ENCODE measurements around the gene TMBIM4. TPM values are rescaled to one million over a fixed set of nuclear protein-coding genes. Genes with fewer than 3 reads are reported as not detected.

The TMBIM4 gene
- polyA plus RNA-seq, 1 of the 3 experiments (the other 2 are of a cell fraction), result 68.5 TPM

DNA sequence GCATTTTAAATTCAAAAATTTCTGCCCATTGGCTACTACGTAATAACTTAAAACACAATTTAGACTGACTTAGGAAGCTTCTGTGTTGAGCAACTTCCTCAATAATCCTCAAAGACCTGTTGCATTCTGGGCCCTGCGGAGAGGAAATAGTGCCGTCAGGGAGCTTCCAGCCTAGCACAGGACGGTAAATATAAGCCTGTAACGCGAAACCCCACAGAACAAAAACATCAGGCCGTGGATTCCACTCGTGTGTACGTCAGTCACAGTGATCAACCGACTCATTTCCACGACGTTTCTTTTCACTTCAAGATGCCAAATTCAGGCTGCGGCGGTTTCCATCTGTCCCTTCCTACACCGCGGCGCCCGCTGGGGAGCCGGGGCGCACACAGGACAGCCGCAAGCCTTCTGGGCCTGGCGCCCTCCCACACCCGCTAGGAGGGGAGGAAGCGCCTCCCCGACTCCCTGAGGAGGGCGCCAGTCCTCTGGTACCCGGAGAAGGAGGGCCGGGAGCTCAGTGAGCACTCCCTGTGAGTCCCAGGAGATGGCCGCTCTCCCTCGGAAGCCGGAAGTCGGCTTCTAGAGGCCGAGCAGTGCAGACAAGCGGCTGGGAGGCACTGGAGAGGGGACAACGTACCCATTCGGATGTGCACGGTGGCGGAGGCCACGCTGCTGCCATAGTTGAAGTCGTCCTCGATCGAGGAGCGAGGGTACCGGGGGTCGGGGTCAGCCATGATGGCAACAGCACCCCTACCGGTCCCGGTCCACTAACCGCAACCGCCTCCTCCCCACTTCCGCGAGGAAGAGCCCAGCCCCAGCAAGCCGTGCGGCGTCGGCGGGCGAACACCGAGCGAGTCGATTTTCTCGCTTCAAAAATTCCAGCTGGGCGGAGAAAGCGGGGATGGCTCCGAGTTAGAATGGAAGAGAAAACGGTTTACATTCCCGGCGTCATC lies at the start of gene TMBIM4 (continued):
- peak; percentile 92 for TF ChIP-seq YY1 (IDR thresholded peaks at IDR 0.05; ENCODE audit: low read depth)
- TF ChIP-seq SMC3 (IDR thresholded peaks at IDR 0.05; ENCODE audit: low read depth, low read length), result no peak
- TF ChIP-seq MXI1 (IDR thresholded peaks at IDR 0.05; ENCODE audit: low read depth, low read length), result peak; percentile 53
- 0 out of 2 replicates have a peak, but pooled peaks have one; percentile 29 for TF ChIP-seq RFX5 (IDR thresholded peaks at IDR 0.05; ENCODE audit: low read length)
- TF ChIP-seq, protein P1, sequence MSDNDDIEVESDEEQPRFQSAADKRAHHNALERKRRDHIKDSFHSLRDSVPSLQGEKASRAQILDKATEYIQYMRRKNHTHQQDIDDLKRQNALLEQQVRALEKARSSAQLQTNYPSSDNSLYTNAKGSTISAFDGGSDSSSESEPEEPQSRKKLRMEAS (IDR thresholded peaks at IDR 0.05; ENCODE audit: low read depth), result no peak; the same call in 1 of the 2 replicates
- no peak for TF ChIP-seq GATA2 (CRISPR knock-in tag; IDR thresholded peaks at IDR 0.05)
- TF ChIP-seq NRF1 (IDR thresholded peaks at IDR 0.05; ENCODE audit: low read depth, low read length), result no peak
- peak; percentile 97 for TF ChIP-seq ELF1 (IDR thresholded peaks at IDR 0.05)
- TF ChIP-seq, protein P2, sequence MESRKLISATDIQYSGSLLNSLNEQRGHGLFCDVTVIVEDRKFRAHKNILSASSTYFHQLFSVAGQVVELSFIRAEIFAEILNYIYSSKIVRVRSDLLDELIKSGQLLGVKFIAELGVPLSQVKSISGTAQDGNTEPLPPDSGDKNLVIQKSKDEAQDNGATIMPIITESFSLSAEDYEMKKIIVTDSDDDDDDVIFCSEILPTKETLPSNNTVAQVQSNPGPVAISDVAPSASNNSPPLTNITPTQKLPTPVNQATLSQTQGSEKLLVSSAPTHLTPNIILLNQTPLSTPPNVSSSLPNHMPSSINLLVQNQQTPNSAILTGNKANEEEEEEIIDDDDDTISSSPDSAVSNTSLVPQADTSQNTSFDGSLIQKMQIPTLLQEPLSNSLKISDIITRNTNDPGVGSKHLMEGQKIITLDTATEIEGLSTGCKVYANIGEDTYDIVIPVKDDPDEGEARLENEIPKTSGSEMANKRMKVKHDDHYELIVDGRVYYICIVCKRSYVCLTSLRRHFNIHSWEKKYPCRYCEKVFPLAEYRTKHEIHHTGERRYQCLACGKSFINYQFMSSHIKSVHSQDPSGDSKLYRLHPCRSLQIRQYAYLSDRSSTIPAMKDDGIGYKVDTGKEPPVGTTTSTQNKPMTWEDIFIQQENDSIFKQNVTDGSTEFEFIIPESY (IDR thresholded peaks at IDR 0.05; ENCODE audit: borderline replicate concordance, low read depth), result 0 out of 2 replicates have a peak, but pooled peaks have one; percentile 31
- TF ChIP-seq RAD21 (IDR thresholded peaks at IDR 0.05; ENCODE audit: low read length), result peak; percentile 36; the same call in 1 of the 2 replicates
- peak; percentile 74 for TF ChIP-seq TAF1 (IDR thresholded peaks at IDR 0.05; ENCODE audit: borderline replicate concordance, low read depth, low read length)
- no peak; the same call in 1 of the 2 replicates for TF ChIP-seq MEF2A (IDR thresholded peaks at IDR 0.05; ENCODE audit: borderline replicate concordance, low read depth)
- TF ChIP-seq EZH2phosphoT487 (IDR thresholded peaks at IDR 0.05; ENCODE audit: borderline replicate concordance, low read depth), result no peak
- peak; percentile 65 for TF ChIP-seq POLR2AphosphoS5 (IDR thresholded peaks at IDR 0.05; ENCODE audit: low read depth, low read length)

DNA sequence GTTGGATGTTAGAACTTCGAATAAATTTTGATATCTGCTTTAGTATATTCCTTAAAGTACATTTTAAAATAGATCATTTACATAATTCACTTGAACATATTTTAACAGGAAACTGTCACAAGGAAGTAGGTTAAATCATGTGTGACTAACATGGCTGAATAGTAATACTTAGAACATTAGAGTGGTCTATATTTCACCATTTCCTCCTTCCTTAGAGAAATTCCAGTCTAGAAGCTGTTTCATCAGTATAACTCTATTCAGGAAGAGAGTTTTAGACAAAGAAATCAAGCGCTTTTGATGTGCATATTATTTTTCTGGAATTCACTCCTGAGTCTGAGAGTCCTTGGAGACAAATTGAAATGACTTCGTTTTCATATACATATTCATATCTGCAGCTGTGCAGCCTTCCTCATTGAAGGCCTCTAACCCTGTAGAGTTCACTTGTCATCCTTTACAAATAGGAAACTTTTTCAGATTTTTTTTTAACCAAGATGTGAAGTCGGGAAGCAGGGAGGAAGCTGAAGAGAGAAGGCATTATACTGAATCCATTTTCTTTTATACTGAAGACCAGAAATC lies 47.6 kb upstream of the TMBIM4 start:
- Histone ChIP-seq H3K4me1 (ENCODE audit: control insufficient read depth in 1 of 2, insufficient read depth in 2 of 2, low read depth in 1 of 2, low read length in 1 of 2) (no peaks in the 10 kb centered on the region), H3K79me2 (ENCODE audit: insufficient read depth) (no peaks in the 10 kb centered on the region), H3K9ac (no peak overlapping the region), H3F3A (replicated peaks; ENCODE audit: insufficient read depth) (no peaks in the 10 kb centered on the region), H3K9me3 (0 out of 2 replicates have a peak, but pooled peaks cover 2% of the 10 kb centered on the region), H3K27ac (ENCODE audit: low read depth in 2 of 2, low read length in 1 of 2) (no peak overlapping the region), H4K20me1 (ENCODE audit: insufficient read depth) (no peaks in the 10 kb centered on the region), H3K4me2 (no peak overlapping the region), H3K4me3 (ENCODE audit: low read depth in 2 of 2, low read length in 1 of 2) (no peak overlapping the region), H3K36me3 (replicated peaks in 1 of 2; ENCODE audit: control insufficient read depth in 1 of 2, insufficient read depth in 2 of 2, low read length in 1 of 2) (no peaks in the 10 kb centered on the region), H3K27me3 (ENCODE audit: insufficient read depth) (peaks cover 21% of the 10 kb centered on the region; the same call in 1 of the 2 replicates), H2AFZ (ENCODE audit: low read depth) (no peak overlapping the region), H3K9me2 (no peaks in the 10 kb centered on the region)
- WGBS (ENCODE audit: low lambda C conversion rate), result 16% methylated on average over 4 of the region's 4 CpGs
- ChIA-PET CTCF (interaction anchor here (1.2 kb wide), 2 partner anchors 18 to 53 kb away, joined by 3 read pairs; no protein-coding TSS in a partner anchor), POLR2A (no interaction called here)
- no peak for DNase-seq
- TF ChIP-seq, protein P1 (IDR thresholded peaks at IDR 0.05; ENCODE audit: low read depth), result no peak
- TF ChIP-seq RXRA (IDR thresholded peaks at IDR 0.05; ENCODE audit: borderline replicate concordance, low read depth), result no peak
- no peak for TF ChIP-seq TAF1 (IDR thresholded peaks at IDR 0.05; ENCODE audit: borderline replicate concordance, low read depth, low read length)
- no peak for TF ChIP-seq POLR2AphosphoS5 (IDR thresholded peaks at IDR 0.05; ENCODE audit: low read depth, low read length)
- TF ChIP-seq, protein P3, sequence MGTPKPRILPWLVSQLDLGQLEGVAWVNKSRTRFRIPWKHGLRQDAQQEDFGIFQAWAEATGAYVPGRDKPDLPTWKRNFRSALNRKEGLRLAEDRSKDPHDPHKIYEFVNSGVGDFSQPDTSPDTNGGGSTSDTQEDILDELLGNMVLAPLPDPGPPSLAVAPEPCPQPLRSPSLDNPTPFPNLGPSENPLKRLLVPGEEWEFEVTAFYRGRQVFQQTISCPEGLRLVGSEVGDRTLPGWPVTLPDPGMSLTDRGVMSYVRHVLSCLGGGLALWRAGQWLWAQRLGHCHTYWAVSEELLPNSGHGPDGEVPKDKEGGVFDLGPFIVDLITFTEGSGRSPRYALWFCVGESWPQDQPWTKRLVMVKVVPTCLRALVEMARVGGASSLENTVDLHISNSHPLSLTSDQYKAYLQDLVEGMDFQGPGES (IDR thresholded peaks at IDR 0.05; ENCODE audit: low read depth, low read length), result no peak
- TF ChIP-seq, protein P4, sequence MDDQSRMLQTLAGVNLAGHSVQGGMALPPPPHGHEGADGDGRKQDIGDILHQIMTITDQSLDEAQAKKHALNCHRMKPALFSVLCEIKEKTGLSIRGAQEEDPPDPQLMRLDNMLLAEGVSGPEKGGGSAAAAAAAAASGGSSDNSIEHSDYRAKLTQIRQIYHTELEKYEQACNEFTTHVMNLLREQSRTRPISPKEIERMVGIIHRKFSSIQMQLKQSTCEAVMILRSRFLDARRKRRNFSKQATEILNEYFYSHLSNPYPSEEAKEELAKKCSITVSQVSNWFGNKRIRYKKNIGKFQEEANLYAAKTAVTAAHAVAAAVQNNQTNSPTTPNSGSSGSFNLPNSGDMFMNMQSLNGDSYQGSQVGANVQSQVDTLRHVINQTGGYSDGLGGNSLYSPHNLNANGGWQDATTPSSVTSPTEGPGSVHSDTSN (IDR thresholded peaks at IDR 0.05), result no peak
- TF ChIP-seq, protein P5, sequence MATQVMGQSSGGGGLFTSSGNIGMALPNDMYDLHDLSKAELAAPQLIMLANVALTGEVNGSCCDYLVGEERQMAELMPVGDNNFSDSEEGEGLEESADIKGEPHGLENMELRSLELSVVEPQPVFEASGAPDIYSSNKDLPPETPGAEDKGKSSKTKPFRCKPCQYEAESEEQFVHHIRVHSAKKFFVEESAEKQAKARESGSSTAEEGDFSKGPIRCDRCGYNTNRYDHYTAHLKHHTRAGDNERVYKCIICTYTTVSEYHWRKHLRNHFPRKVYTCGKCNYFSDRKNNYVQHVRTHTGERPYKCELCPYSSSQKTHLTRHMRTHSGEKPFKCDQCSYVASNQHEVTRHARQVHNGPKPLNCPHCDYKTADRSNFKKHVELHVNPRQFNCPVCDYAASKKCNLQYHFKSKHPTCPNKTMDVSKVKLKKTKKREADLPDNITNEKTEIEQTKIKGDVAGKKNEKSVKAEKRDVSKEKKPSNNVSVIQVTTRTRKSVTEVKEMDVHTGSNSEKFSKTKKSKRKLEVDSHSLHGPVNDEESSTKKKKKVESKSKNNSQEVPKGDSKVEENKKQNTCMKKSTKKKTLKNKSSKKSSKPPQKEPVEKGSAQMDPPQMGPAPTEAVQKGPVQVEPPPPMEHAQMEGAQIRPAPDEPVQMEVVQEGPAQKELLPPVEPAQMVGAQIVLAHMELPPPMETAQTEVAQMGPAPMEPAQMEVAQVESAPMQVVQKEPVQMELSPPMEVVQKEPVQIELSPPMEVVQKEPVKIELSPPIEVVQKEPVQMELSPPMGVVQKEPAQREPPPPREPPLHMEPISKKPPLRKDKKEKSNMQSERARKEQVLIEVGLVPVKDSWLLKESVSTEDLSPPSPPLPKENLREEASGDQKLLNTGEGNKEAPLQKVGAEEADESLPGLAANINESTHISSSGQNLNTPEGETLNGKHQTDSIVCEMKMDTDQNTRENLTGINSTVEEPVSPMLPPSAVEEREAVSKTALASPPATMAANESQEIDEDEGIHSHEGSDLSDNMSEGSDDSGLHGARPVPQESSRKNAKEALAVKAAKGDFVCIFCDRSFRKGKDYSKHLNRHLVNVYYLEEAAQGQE (IDR thresholded peaks at IDR 0.05; ENCODE audit: low read depth, low read length), result no peak
- TF ChIP-seq SMC3 (IDR thresholded peaks at IDR 0.05; ENCODE audit: low read depth, low read length), result no peak
- no peak for TF ChIP-seq FOXJ3 (CRISPR knock-in tag; IDR thresholded peaks at IDR 0.05)
- no peak for TF ChIP-seq SIN3A (IDR thresholded peaks at IDR 0.05; ENCODE audit: borderline replicate concordance, low read depth, low read length)
